Measurements from ENCODE around the gene ATG10. TPM values are rescaled to one million over a fixed set of nuclear protein-coding genes. Genes with fewer than 3 reads are reported as not detected.

The ATG10 gene
- total RNA-seq, 2 experiments from 2014 or later = 7.1 to 9.1 TPM

GRCh38 chr5:82158755-82159413 lies 187.1 kb downstream of the ATG10 start:
- POLR2A ChIA-PET = no interaction called here
- CTCF ChIA-PET = no interaction called here

- POLR2A ChIA-PET = no interaction called here
- CTCF ChIA-PET = no interaction called here
These were observed 189.1 kb downstream of the ATG10 start for GRCh38 chr5:82160948-82161347.

GRCh38 chr5:82162573-82162972 lies 190.8 kb downstream of the ATG10 start:
- CTCF ChIA-PET = no interaction called here
- POLR2A ChIA-PET = no interaction called here

GRCh38 chr5:82163452-82164175 lies 191.8 kb downstream of the ATG10 start:
- ChIA-PET CTCF (no interaction called here), POLR2A (no interaction called here)

GRCh38 chr5:82164176-82164976 lies 192.6 kb downstream of the ATG10 start:
- CTCF ChIA-PET = no interaction called here

GRCh38 chr5:82164977-82165713 lies 193.3 kb downstream of the ATG10 start:
- POLR2A ChIA-PET = interaction anchor here (0.5 kb wide), 1 partner anchor 313 kb away, joined by 3 read pairs; no protein-coding TSS in a partner anchor

More at GRCh38 chr5:82164176-82164976, 192.6 kb downstream of the ATG10 start:
- POLR2A ChIA-PET = no interaction called here

GRCh38 chr5:82165740-82166530 lies 194.1 kb downstream of the ATG10 start:
- POLR2A ChIA-PET = interaction anchor here (0.5 kb wide), 1 partner anchor 314 kb away, joined by 3 read pairs; no protein-coding TSS in a partner anchor
- CTCF ChIA-PET = interaction anchor here (0.6 kb wide), 1 partner anchor 740 kb away, joined by 3 read pairs; no protein-coding TSS in a partner anchor

More at GRCh38 chr5:82164977-82165713, 193.3 kb downstream of the ATG10 start:
- CTCF ChIA-PET = interaction anchor here (0.6 kb wide), 1 partner anchor 739 kb away, joined by 3 read pairs; no protein-coding TSS in a partner anchor

GRCh38 chr5:82167372-82167935 lies 195.6 kb downstream of the ATG10 start:
- POLR2A ChIA-PET = no interaction called here
- CTCF ChIA-PET = no interaction called here

GRCh38 chr5:82168294-82168693 lies 196.5 kb downstream of the ATG10 start:
- CTCF ChIA-PET = no interaction called here
- POLR2A ChIA-PET = no interaction called here

- POLR2A ChIA-PET = no interaction called here
- CTCF ChIA-PET = no interaction called here
These were observed 198.1 kb downstream of the ATG10 start for GRCh38 chr5:82169892-82170291.

- ChIA-PET POLR2A (no interaction called here), CTCF (no interaction called here)
These were observed 202.5 kb downstream of the ATG10 start for GRCh38 chr5:82174128-82174918.

- CTCF ChIA-PET = interaction anchor here (0.6 kb wide), 1 partner anchor 528 kb away, joined by 4 read pairs; no protein-coding TSS in a partner anchor
- POLR2A ChIA-PET = no interaction called here
These were observed 203.0 kb downstream of the ATG10 start for GRCh38 chr5:82174919-82175219.

GRCh38 chr5:82176115-82176814 lies 204.4 kb downstream of the ATG10 start:
- ChIA-PET POLR2A (no interaction called here), CTCF (no interaction called here)

GRCh38 chr5:82178378-82178777 lies 206.6 kb downstream of the ATG10 start:
- ChIA-PET CTCF (interaction anchor here (1.5 kb wide), 1 partner anchor 100 kb away, joined by 3 read pairs; the partner anchor contains the start of gene RPS23), POLR2A (no interaction called here)

GRCh38 chr5:82182662-82183061 lies 210.8 kb downstream of the ATG10 start:
- CTCF ChIA-PET = no interaction called here

GRCh38 chr5:82183828-82184227 lies 212.0 kb downstream of the ATG10 start:
- ChIA-PET POLR2A (no interaction called here), CTCF (no interaction called here)

More at GRCh38 chr5:82182662-82183061, 210.8 kb downstream of the ATG10 start:
- POLR2A ChIA-PET = no interaction called here

GRCh38 chr5:82185851-82186250 lies 214.0 kb downstream of the ATG10 start:
- CTCF ChIA-PET = no interaction called here
- POLR2A ChIA-PET = no interaction called here
